Activated CD4-positive, alpha-beta T cell treated with anti-CD3 and anti-CD28 coated beads, Interleukin-2, amount 10 ng/mL, durations not matched to agents 24 days and 14 days (primary cell): Measurements from ENCODE around the gene DHX30. TPM values are rescaled to one million over a fixed set of nuclear protein-coding genes. Genes with fewer than 3 reads are reported as not detected.

Experiments used
- DNase-seq: peaks from one replicate; pipeline ENCODE4 v3.0.0; 2022
- H3K27ac Mint-ChIP-seq: one replicate; pipeline ENCODE4 v1.8.0; 2022; ENCODE audit warnings: mild to moderate bottlenecking, mixed read lengths
- H3K27me3 Mint-ChIP-seq: one replicate; pipeline ENCODE4 v1.8.0; 2022; ENCODE audit warnings: mixed read lengths
- H3K36me3 Mint-ChIP-seq: one replicate; pipeline ENCODE4 v1.8.0; 2022; ENCODE audit warnings: low read depth, mild to moderate bottlenecking, mixed read lengths
- H3K4me1 Mint-ChIP-seq: one replicate; pipeline ENCODE4 v1.8.0; 2021; ENCODE audit warnings: mixed read lengths
- H3K4me3 Mint-ChIP-seq: one replicate; pipeline ENCODE4 v1.8.0; 2022; ENCODE audit warnings: mild to moderate bottlenecking, moderate library complexity, mixed read lengths
- H3K9me3 Mint-ChIP-seq: one replicate; pipeline ENCODE4 v1.8.0; 2021; ENCODE audit warnings: mixed read lengths
- intact Hi-C: fragments of 100-400 bp; cut with micrococcal nuclease; formaldehyde crosslinking; loops from one replicate; pipeline ENCODE4 v1.15.1; 2023
- total RNA-seq: library from RNA; stranded (reverse); gene quantifications from 2 replicates; pipeline ENCODE4 v1.2.3, GENCODE V29; 2022

DHX30 gene
- total RNA-seq, 1 donor from 2014 or later = 149 TPM

DNA sequence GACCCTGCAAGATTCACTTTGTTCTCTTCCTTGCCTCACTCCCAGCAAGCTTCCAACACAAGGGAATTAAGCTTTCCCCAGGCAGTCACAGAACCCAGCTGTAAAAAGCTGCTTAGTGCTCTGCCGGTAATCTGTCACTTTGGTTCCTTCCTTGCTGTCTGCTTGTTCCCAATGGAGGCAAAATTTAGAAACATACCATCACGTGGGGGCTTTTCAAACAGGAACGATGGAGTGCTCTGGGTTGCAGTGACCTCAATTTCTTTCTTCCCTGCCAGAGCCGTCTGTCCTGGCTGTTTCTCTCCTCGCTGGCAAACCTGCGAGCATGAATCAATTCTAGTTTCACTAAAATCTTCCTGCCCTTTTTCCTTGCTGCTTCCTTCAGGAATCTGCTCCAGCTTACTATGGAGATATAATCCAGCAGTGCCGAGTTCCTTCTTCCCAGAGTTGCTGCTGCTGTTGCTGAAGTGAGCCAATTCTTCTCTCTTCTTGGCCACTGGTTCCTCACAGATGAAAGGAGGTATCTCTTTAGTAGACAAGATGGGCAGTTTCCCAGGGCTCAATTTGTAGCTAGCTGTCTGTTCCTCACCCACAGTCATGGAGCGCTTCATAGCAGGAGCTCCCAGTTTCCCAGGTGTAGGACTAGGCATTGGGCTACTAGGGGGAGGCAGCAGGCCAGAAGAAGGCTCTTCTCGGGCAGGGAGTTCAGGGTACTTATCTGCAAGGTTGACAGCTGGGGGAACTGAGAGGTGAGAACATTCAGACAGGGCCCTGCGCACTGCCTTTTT lies 88.1 kb downstream of the DHX30 start:
- Mint-ChIP-seq H3K9me3 (no peaks in the 10 kb centered on the region), H3K27me3 (no peaks in the 10 kb centered on the region), H3K4me3 (no peak overlapping the region), H3K4me1 (peaks cover 8% of the 10 kb centered on the region), H3K36me3 (peaks cover 20% of the 10 kb centered on the region), H3K27ac (peak overlapping the region; percentile 36)
- DNase-seq = no peak
- intact Hi-C loops = loop anchor here (10.0 kb wide), 1 partner anchor 104 kb away; no protein-coding TSS in a partner anchor

GRCh38 chr3:47891613-47892005 lies 88.7 kb downstream of the DHX30 start:
- Mint-ChIP-seq H3K27ac (no peak overlapping the region), H3K27me3 (no peaks in the 10 kb centered on the region), H3K4me1 (peaks cover 8% of the 10 kb centered on the region), H3K4me3 (no peak overlapping the region), H3K9me3 (no peaks in the 10 kb centered on the region), H3K36me3 (peaks cover 18% of the 10 kb centered on the region)
- intact Hi-C loops = loop anchor here (10.0 kb wide), 1 partner anchor 103 kb away; no protein-coding TSS in a partner anchor
- no peak for DNase-seq

- no peaks in the 10 kb centered on the region for H3K9me3 Mint-ChIP-seq
- H3K27ac Mint-ChIP-seq = no peak overlapping the region
- peaks cover 8% of the 10 kb centered on the region for H3K4me1 Mint-ChIP-seq
- H3K27me3 Mint-ChIP-seq = no peaks in the 10 kb centered on the region
- H3K36me3 Mint-ChIP-seq = peaks cover 16% of the 10 kb centered on the region
- DNase-seq = no peak
- intact Hi-C loops = loop anchor here (10.0 kb wide), 1 partner anchor 102 kb away; no protein-coding TSS in a partner anchor
- no peak overlapping the region for H3K4me3 Mint-ChIP-seq
These were observed 89.5 kb downstream of the DHX30 start for GRCh38 chr3:47892286-47893040.

DNA sequence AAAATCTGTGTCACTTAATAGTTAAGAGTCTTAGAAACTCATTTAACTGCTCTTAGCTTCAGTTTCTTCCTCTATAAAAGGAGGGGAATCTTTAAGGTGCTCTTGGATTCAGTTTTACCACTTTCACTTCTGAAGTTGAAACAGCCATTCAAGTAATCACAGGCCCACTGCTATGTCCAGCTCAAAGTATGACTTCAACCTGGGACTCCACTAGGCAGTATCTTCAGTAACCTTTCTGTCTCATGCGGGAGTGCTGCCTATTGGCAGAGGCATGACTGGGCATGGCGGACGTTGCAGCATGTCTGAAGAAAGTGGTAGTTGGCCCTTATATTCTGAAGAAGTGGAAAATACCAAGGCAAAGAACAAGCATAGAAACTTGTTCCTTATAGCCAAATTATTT lies 92.3 kb downstream of the DHX30 start:
- DNase-seq = no peak
- Mint-ChIP-seq H3K4me3 (no peak overlapping the region), H3K36me3 (peaks cover 13% of the 10 kb centered on the region), H3K27ac (no peak overlapping the region), H3K4me1 (peaks cover 12% of the 10 kb centered on the region), H3K27me3 (no peaks in the 10 kb centered on the region), H3K9me3 (no peaks in the 10 kb centered on the region)
- intact Hi-C loops = loop anchor here (10.0 kb wide), 1 partner anchor 100 kb away; no protein-coding TSS in a partner anchor

- Mint-ChIP-seq H3K4me3 (no peak overlapping the region), H3K36me3 (peaks cover 11% of the 10 kb centered on the region), H3K27me3 (no peaks in the 10 kb centered on the region), H3K4me1 (peaks cover 12% of the 10 kb centered on the region), H3K27ac (no peak overlapping the region), H3K9me3 (no peaks in the 10 kb centered on the region)
- DNase-seq = no peak
- intact Hi-C loops = loop anchor here (10.0 kb wide), 1 partner anchor 98 kb away; no protein-coding TSS in a partner anchor
These were observed 93.8 kb downstream of the DHX30 start for GRCh38 chr3:47896736-47897135.

DNA sequence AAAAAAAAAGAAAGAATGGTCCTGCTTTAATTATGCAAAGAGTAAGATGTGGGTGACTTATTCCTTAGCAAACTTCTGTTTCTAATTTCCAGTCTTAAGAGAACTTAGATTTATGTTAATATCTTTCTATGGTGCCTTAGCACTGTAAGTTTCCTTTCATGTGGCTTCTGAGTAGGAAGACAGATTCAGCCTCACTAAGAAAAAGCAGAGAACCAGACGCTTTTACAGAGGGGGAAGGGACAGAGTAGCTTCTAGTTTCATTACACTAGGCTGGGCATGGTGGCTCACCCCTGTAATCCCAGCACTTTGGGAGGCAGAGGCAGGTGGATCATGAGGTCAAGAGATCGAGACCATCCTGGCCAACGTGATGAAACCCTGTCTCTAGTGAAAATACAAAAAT lies 95.0 kb downstream of the DHX30 start:
- peaks cover 9% of the 10 kb centered on the region for H3K36me3 Mint-ChIP-seq
- H3K9me3 Mint-ChIP-seq = no peaks in the 10 kb centered on the region
- H3K27ac Mint-ChIP-seq = no peak overlapping the region
- peaks cover 9% of the 10 kb centered on the region for H3K4me1 Mint-ChIP-seq
- DNase-seq = no peak
- H3K4me3 Mint-ChIP-seq = no peak overlapping the region
- intact Hi-C loops = loop anchor here (10.0 kb wide), 1 partner anchor 97 kb away; no protein-coding TSS in a partner anchor
- no peaks in the 10 kb centered on the region for H3K27me3 Mint-ChIP-seq

DNA sequence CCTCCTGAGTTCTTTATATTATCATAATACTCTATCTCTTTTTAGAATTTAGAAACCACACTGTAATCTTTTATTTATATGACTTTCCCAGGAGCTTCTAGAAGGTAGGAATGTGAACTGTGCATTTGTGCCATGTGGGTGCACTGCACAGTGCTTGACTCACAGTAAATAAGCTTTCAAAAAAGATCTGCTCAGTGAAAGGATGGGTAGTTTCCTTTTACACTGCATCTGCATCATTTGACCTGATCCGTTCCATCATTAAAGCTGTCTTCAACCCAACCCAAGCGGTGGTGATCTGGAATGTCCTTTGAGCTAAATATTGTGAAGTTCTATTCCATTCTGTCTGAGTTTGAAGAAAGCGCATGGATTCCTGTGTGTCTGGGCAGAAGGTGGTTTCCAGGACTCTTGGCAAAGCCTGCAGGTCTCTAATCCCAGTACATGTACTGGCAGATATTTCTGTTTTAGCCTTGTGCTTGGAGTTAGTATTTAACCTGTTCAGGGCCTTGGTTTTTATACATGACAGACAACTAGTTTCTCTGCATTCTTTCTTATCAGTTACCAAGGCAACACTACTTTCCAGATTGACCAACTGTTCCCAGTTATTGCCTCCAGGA lies 96.7 kb downstream of the DHX30 start:
- peaks cover 9% of the 10 kb centered on the region for H3K4me1 Mint-ChIP-seq
- H3K4me3 Mint-ChIP-seq = no peak overlapping the region
- no peak overlapping the region for H3K27ac Mint-ChIP-seq
- H3K27me3 Mint-ChIP-seq = no peaks in the 10 kb centered on the region
- peaks cover 8% of the 10 kb centered on the region for H3K36me3 Mint-ChIP-seq
- intact Hi-C loops = loop anchor here (10.0 kb wide), 1 partner anchor 95 kb away; no protein-coding TSS in a partner anchor
- H3K9me3 Mint-ChIP-seq = no peaks in the 10 kb centered on the region
- no peak for DNase-seq

Other genes with a start within 250 kb of the DHX30 start
- 1.7 and 2.0 TPM in 2 replicates for gene CSPG5, start 224.3 kb upstream of the DHX30 start, total RNA-seq
- 148 and 156 TPM in 2 replicates for gene SMARCC1, start 21.2 kb upstream of the DHX30 start, total RNA-seq
- gene MAP4, start 213.3 kb downstream of the DHX30 start, total RNA-seq = 130 and 138 TPM in 2 replicates